ENCODE results near the gene ABLIM3.

The ABLIM3 gene

DNA sequence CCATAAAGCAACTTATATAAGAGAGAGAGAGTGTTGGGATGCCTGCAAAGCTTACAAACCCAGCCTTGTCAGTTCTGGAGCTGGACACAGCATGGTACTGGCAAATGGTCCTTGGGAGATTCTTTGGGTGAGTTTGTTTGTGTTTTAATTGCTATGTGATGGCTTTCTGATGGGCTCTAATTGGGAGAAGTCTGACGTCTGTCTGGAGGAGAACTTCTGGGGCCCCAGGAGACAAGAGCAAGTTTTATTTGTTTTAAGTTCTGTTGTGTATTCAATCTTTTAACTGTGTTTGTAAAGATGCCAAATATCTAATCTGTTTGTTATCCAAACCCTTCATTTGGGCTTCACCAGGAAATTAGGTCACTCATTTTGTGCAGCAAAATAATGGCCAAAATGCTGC is 80.0 kb downstream of the ABLIM3 start:
- DNase-seq = no peak

DNA sequence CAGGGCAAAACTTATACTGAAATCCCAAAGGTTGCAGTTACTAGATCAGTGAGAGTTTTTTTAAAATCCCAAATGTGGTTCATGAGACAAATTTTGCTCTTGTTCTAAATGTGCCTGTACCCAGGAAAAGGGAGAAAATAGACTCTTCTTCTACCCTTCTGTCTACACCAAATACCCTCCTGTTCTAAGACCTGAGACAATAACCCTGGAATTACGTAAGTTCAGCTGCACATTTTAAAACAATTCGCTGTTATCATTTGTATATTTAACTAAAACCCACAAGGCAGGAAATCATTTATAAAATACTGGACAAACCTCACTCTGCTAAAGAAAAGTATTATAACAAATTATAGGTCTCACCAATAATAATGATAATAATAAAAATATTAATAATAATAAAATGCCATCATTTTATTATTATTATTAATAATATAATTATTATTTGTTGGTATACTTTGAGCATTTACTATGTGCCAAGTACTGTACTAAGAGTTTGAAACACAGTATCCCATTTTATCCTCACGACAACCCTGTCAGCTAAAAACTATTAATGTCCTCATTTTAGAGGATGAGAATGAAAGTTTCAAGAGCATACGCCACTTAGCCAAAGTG is 80.5 kb downstream of the ABLIM3 start:
- DNase-seq = no peak

DNA sequence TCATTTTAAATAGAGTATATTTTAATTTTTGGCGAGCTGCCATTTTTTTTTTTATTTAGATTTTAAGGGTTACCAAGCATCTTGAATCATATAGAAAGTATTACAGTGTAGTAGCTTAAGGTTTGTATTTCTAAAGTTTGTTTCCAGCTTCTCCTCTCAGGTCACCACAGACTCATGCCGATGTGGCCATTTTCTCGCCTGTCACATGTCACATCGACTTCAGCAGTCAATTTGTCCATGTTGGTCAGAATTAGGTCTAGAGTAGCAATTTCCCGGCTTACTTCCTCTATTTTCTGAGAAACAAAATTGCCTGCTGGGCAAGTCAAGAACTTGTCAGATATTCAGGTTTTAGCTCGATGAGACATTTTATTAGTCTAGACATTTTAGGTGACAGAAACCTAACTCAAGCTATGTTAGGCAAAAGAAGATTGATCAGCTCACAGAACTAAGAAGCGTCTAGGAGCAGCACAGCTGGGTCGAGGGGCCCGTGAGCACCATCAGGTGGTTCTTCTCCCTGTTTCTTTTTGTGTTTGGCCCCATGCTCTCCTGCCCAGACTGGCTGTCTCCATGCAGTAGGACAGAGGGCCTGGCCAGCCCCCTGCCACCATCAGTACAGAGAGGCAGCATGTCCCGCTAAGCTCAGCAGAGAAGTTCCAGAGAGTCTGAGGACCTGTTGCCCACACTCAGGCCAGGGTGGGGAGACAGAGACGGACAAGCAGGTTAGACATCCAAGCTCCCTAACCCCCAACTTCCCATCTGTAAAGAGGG is 82.0 kb downstream of the ABLIM3 start:
- DNase-seq = no peak

DNA sequence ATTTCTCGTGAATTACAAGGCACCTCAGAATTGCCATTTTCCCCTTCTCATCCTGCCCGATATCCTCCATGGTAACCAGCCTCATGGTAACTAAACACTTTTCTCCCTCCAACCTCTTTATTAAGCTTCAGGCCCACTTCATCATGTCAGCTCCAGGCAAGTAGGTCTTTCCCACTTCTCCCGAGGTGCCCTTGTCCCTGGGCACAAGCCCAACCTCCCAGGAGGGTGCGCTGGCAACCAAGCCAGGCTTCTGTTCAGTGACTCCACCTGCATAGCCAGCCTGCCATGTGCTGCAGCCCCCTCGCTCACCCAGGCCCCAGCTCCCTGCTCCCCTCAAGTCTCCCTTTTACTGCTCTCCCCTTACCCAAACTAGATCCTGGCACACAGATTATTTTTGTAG is 83.0 kb downstream of the ABLIM3 start:
- DNase-seq = no peak

DNA sequence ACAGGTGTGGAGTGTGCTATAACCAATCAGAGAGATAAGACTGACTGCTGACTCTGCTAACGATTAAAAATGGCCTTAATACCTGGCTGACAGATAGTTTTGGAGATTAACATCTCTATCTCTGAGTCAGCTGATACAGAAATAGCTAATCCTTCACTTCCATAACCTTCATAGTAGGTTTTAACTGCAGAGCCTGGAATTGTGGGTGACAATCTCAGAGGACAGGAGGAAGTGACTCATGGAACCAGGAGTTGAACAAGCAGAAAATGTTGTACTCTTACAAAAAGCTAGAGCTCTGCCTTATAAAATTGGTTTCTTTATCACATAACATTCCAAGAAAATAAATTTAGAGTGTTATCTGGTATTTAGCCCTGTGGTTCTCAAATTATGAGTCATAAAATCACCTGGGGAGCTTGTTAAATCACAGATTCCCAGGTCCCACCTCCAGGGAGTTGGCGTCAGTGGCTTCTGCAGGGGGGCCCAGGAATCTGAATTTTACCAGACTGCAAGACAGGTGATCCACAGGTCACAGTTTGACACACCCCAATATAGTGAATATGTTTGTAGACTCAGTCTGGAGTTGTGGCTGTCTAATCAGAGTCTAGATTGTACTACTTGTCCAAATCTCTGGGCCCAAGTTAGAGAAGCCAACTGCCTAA is 86.0 kb downstream of the ABLIM3 start:
- DNase-seq = no peak

DNA sequence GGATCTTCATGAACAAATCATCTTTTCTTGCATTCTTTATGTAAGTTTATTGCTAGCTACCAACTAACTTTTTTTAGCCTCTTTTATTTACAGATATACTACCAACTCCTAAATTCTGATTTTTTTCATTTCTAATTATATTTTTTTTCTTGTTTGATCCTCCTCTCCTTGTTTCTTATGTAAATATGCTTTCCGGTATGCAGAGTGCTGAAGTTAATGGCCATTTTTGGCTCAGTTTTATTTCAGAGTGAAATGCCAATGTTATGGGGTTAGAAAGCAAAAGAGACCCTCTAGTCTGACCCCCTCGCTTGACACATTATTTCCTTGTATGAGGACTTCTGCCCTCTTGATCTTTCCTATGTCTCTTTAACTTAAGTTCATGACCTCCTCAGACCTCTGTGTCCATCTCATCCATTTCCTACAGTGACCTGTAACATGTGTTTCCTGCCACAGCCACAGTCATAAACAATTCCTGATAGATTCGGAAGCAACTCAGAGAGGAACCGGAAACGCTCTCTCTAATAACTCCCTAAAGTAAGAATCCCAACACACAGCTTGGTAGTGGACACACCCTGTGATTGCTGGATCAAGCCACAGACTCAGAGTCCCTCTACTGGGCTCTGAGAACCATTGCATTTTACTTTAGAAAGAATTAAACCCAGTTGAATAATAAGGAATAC is 87.5 kb downstream of the ABLIM3 start:
- DNase-seq = no peak

DNA sequence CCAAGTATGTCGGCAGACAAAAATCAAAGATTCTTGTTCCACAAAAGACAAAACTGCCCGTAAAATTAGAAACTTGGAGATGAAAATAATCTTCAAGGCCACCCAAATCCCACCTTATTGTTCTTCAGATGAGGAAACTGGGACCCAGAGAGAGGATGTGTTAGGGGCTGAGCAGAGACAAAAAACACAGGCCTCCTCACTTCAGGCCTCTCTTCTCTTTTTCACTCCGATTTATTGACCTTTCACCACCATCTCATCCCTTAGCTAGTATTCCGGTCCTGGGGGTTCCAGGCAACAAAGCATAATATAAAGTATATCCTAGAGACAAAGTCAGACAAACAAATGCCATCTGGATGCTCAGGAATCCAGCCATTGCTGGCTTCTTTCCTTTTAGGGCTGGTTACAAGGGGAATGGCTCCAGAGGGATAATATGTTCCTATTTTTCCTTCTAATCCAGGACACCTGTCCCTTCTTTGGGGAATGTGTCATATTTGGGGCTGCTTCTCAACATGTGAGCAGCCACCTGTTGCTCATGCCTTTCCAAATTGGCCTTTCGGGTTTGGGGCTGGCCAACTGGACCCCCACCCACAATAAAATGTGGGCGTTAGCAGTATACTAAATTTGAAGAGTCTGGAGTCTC is 88.1 kb downstream of the ABLIM3 start:
- DNase-seq = no peak

DNA sequence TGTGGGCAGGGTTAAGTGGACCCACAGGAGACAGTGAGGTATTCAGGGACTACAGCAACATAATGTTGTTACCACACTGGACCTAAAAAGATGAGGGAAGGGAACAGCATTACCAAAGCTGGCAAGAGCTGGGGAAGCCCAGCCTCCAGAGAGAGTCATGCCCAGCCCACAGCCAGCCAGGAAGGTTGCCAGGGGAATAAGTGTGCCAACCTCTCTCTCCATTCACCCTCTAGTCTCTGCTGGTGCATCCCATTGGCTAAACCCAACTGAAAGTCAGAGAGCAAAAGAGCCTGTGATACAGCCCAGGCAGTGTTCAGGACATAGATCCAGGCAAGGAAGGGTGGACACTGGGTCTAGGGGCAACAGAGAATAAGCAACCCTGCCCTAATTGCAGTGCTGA is 94.5 kb downstream of the ABLIM3 start:
- no peak for DNase-seq

DNA sequence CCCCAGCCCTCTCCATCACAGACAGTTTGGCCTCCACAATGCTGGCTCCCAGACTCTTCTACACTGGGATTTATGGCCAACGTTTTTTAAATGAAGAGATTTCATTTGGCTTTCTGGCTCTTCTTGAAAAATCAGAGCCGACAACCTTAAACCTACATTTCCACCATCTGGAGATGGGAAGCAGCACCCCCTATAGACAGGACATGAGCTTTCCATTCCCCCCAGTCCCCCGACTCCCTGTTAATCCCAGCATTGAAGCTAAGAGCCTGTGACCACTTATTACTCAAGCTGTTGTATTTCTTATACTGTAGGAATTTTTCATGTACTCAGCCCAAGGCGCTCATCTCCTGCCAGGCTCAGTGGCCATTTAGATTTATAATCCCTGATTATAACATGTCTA is 96.4 kb downstream of the ABLIM3 start:
- no peak for DNase-seq

DNA sequence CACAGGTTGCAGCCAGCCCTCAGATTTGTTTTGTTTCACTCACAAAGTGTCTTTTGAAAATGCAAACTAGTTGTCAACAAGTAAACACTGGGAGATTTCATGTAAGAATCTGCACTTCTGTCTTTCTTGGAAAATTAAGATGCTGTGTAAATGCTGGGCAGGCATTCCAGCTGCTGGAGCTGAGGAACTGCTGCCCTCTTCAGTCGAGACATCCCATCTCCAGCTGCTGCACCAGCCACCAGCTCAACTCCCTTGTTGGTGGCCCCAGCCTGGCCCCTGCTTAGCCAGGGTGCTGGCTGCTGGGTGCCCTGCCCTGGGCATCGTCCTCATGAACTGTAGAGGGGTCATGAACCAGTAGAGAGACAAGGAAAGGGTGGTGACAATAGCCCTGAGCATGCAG is 97.2 kb downstream of the ABLIM3 start:
- no peak for DNase-seq

DNA sequence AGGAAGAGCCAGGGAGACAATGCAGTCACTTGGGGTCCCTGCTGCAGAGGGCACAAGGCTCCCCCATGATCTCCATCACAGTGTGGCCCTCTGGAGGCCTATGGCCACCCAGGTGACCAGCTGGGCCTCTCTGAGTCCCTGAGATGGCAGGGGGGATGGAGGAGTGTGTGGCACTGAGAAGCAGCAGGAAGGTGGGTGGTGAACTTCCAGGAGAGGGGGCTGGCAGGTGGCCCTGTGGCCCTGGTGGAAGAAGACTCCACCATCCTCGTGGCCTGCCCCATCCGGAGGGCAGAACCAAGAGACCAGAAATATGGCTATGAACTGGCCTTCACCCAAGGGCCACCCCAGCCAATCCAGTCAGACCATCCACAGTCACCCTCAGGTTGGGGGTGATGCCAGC is 98.6 kb downstream of the ABLIM3 start:
- DNase-seq = no peak

DNA sequence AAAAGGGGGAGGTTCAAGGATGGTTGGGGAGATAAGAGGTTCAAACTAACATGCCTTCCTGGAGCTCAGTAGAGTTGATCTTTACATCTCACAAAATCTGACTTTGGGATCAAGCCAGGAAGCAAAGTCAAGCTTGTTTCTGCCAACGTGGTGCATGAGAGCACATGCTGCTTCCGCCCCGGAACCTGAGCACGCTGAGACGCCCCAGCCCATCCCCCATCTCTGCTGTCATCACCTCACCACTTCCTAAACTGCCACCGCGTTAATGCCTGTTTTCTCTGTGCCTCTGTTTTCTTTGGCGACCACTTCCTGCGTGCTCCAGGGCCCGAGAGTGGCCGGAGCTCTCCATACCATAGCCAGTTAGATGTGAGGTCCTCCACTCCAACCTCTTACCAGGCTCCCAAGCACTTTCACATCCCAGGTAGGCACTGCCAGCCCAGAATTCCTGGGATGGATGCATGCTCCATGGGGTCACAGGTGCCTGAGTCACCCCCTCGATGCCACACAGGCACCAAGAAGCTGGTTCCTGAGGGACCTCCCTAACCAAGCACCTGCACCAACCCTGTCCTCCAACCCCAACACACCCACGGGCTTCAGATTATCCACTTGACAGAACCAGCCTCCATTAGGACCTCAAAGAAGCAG is 99.2 kb downstream of the ABLIM3 start:
- peak; percentile 35 to 91 (median 74) for DNase-seq

DNA sequence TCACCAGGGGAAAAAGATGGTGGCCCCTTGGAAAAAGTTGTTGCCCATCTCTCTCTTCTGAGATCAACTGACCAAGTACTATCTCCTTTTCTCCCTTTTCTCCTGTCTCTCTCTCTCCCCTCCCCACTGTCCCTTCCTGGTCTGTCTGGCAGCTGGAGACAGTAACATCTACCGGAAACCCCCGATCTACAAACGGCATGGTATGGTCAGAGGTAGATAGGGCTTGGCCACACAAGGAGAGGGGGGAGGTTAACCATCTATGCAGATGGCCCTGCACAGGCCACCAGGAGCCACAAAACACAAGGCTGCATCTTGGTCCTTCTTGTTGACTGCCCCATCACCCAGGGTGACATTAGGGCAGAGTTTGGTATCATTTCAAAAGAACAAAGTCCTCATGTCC is 101.0 kb downstream of the ABLIM3 start:
- no peak for DNase-seq

DNA sequence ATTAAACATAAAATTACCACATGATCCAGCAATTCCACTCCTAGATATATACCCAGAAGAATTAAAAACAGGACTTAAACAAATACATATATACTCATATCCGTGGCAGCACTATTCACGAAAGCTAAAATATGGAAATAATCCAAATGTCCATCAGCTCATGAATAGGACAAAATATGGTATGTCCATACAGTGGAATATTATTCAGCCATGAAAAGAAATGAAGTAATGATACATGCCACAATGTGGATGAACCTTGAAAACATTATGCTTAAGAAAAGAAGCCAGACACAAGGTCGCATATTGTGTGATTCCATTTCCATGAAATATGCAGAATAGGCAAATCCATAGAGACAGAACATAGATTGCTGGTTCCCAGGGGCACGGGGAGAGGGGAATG is 105.6 kb downstream of the ABLIM3 start:
- DNase-seq = no peak

DNA sequence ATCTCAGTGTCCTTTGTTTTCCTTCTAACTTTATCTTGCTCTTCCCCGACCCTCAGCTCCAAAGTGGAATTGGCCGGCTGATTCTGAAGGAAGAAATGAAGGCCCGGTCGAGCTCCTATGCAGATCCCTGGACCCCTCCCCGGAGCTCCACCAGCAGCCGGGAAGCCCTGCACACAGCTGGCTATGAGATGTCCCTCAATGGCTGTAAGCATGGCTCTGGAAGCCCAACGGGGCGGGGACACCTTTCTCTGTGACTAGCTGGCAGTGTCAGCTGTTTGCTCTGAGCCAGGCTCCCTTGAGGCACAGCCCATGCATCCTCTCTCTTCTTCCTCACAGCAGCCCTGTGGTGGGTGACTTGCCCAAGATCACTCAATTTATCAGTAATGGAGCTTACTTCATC is 106.4 kb downstream of the ABLIM3 start:
- no peak for DNase-seq

DNA sequence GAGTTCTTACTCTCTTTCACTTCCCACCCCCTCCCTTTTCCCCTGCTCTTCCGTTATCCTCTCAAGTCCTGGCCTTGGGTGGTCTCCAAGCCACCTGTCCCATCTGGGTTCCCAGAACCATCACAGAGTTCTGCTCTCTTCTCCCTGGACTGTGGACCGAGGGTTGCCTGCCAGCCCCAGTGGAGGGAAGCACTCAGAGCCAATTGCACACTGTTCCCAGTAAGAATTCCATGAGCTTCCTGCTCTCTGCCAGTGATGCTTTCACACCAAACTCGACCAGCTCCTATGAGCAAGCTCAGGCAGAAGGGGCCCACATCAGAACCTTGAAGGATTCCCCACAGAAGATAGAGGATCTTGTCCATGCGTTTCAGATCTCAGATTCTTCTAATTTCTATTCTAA is 110.3 kb downstream of the ABLIM3 start:
- no peak for DNase-seq

DNA sequence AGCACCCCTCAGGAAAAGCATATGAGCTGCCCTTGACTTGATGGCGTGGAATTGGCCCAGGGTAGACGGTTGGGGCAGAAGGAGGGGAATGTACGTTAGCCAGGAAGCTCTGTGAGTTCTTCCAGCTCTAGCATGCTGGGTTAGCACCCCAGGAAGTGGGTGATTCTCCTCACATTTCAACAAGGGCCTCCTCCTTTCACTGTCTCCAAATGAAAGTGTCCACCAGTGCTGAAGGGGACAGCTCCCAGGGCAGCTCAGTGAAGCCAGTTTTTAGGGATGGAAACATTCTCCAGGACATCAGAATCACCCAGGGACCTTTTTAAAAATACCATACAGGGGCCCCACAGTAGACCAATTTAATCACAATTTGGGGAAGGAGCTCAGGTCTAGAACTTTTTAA is 113.2 kb downstream of the ABLIM3 start:
- DNase-seq = no peak

DNA sequence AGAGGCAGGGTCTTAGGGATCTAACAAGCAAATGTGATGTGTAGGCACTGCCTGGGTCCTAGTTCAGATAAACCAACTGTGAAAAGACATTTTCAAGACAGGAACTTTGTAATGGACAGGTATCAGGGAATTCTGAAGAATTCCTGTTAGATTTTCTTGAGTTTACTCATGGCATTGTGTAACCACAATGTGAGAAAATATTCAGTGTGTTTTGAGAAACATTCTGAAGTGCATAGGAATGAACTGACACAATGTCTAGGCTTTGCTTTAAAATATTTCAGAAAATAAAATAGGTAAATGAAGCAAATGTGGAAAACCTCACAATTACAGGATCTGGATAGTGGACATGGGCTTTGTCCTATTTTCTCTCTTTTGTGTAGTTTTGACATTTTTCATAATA is 115.2 kb downstream of the ABLIM3 start:
- no peak for DNase-seq

DNA sequence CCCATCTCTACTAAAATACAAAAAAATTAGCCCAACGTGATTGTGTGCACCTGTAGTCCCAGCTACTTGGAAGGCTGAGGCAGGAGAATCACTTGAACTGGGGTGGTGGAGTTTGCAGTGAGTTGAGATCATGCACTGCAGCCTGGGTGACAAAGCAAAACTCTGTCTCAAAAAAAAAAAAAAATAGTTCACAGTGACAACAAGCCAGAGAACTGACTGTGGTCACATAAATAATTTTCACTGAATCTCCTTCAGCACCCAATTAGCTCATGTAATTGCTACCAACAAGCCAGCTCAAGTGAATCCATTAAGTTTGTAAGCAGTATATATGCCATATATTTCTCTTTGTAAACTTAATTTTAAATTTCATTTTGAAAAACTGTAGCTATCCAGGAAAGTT is 115.8 kb downstream of the ABLIM3 start:
- DNase-seq = no peak

DNA sequence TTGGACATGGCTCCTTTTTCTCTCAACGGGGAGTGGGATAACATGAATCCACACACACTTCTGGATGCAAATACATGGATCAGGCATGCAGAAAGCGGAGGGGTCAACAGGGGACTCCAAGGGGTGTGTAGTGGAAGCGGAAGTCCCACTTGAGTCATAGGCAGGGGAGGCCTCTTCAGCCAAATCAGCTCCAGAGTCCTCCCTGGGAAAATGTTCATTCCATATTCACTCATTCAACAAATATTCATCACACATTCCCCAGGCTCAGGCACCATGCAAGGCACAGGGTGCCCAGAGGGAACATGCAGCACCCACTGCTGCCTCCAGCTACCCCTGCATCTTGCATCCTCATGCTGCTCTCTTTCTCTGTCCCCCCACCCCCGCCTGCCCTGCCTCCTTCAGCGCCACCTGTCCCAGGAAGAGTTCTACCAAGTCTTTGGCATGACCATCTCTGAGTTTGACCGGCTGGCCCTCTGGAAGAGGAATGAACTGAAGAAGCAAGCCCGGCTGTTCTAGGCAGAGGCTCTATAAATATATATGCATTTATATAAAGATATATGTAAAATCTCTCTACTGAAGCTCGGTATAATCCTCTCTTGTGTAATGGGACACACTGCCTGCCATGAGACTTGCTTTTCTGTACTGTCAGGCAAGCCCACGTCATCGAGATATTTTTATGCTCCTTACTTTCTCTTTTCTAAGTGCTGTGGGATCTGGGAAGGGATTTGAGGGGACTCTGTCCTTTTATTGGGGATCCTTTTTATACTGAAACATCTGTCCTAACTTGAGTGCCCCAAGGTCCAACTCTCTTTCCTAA is 116.8 kb downstream of the ABLIM3 start:
- DNase-seq = no peak

DNA sequence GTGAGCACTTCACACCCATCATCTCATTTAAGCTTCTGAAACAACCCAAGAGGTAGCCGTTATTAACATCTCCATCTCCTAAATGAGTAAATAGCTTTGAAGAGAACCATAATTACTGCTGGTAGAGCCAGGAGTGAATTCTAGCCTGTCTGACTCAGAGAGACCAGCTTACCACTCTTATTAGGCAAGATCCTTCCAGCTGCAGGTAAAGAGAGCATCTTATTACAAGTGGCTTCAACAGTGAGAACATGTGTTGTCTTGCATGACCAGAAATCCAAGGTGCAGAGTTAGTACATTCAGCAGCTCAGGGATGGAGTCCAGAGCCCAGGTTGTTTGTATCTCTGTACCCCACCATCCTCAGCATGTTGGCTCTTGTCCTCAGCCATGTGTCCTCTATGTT is 119.5 kb downstream of the ABLIM3 start:
- DNase-seq = no peak

DNA sequence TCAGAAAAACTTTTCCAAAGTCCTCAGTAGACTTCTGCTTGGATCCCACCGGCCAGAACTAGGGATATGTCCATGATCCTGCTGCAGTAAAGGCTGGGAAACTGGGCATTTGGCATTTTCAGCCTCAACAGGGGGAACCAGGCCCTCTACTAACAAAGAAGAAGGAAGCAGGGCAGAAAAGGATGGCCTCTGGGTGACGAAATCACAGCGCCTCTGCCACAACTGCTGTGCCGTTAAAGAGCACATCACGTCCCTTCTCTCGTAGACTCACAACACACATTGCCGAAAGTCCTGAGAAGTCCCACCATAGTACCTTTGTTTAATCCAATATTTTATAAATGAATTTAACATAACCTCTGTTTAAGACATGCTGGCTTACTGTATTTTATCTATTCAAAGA is 120.0 kb downstream of the ABLIM3 start:
- DNase-seq = no peak

All from stimulated activated naive CD4-positive, alpha-beta T cell (primary cell).